ENCODE results near the gene CCNL2.

DNA sequence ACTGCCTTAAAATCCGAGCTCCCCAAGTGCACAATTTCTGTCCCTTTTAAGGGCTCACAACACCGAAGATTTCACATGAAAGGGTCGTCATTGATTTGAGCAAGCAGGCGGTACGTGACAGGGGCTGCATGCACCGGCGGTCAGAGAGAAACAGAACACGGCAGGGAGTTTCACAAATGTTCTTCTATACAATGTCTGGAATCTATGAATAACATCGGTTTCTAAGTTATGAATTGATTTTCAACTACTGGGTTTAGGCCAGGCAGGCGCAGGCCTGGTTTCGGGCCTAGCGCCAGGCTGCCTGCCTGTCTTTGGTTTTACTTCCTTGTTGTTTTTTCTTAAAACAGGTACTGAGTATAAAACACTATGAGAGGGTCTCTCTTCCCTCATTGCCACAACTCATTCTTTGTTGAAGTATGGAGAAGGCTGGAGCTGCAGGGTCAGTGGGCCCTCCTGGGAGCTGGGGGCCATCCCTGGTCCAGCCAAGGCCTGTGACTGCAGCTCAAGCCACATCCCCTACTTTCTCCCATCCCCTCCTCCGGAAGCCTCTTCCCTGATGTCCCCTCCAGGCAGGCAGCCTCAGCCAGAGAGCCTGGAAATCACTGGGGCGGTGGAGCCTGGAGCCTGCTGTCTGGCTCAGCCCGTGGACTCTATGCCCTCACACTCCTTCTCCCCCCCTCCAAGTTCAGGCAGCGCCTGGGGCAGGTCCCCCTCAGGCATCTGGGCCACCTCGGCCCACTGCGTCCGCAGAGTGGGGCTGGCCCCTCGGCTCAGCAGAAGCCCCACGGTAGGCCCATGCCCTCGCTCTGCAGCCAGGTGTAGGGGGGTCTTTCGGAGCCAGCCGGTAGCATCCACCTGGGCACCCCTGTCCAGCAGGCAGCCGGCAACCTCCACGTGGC lies 19.6 kb upstream of the CCNL2 start:
- TF ChIP-seq CREB1 (CRISPR knock-in tag; IDR thresholded peaks at IDR 0.05) (no peak), NR2C2 (CRISPR knock-in tag; IDR thresholded peaks at IDR 0.05) (no peak), SP1 (CRISPR knock-in tag; conservative IDR thresholded peaks at IDR 0.05) (no peak), NFYB (CRISPR knock-in tag; conservative IDR thresholded peaks at IDR 0.05; ENCODE audit: low read depth) (no peak), NFE2L1 (CRISPR knock-in tag; IDR thresholded peaks at IDR 0.05) (no peak), HMGXB4 (CRISPR knock-in tag; IDR thresholded peaks at IDR 0.05) (no peak)
- TF ChIP-seq, protein P1, sequence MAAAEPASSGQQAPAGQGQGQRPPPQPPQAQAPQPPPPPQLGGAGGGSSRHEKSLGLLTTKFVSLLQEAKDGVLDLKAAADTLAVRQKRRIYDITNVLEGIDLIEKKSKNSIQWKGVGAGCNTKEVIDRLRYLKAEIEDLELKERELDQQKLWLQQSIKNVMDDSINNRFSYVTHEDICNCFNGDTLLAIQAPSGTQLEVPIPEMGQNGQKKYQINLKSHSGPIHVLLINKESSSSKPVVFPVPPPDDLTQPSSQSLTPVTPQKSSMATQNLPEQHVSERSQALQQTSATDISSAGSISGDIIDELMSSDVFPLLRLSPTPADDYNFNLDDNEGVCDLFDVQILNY (CRISPR knock-in tag; IDR thresholded peaks at IDR 0.05) = no peak
- TF ChIP-seq, protein P2, sequence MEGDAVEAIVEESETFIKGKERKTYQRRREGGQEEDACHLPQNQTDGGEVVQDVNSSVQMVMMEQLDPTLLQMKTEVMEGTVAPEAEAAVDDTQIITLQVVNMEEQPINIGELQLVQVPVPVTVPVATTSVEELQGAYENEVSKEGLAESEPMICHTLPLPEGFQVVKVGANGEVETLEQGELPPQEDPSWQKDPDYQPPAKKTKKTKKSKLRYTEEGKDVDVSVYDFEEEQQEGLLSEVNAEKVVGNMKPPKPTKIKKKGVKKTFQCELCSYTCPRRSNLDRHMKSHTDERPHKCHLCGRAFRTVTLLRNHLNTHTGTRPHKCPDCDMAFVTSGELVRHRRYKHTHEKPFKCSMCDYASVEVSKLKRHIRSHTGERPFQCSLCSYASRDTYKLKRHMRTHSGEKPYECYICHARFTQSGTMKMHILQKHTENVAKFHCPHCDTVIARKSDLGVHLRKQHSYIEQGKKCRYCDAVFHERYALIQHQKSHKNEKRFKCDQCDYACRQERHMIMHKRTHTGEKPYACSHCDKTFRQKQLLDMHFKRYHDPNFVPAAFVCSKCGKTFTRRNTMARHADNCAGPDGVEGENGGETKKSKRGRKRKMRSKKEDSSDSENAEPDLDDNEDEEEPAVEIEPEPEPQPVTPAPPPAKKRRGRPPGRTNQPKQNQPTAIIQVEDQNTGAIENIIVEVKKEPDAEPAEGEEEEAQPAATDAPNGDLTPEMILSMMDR (IDR thresholded peaks at IDR 0.05) = no peak
- TF ChIP-seq, protein P3, sequence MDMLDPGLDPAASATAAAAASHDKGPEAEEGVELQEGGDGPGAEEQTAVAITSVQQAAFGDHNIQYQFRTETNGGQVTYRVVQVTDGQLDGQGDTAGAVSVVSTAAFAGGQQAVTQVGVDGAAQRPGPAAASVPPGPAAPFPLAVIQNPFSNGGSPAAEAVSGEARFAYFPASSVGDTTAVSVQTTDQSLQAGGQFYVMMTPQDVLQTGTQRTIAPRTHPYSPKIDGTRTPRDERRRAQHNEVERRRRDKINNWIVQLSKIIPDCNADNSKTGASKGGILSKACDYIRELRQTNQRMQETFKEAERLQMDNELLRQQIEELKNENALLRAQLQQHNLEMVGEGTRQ (CRISPR knock-in tag; IDR thresholded peaks at IDR 0.05) = no peak

Data from WTC11 (cell line).